ENCODE data around the gene ZNF804A.

GRCh38 chr2:184646177-184646576 lies 47.8 kb downstream of the ZNF804A start:
- TF ChIP-seq CTCF (IDR thresholded peaks at IDR 0.05; ENCODE audit: low read depth, low read length, poor library complexity, severe bottlenecking): no peak
- TF ChIP-seq EZH2phosphoT487 (IDR thresholded peaks at IDR 0.05; ENCODE audit: borderline replicate concordance, low read length): no peak
